ENCODE results near the gene PHKG2. TPM values are rescaled to one million over a fixed set of nuclear protein-coding genes. Genes with fewer than 3 reads are reported as not detected.

The PHKG2 gene
- 17.9 to 26.3 TPM (median 23.3 TPM) in 5 replicates for total RNA-seq (2022; extraction: Qiagen RNA extraction)

GRCh38 chr16:30747799-30748633 lies at the start of gene PHKG2:
Gene PHKG2 (plus strand): TSS chr16:30748425. CDS start chr16:30748821, 396 bp downstream.

GRCh38 chr16:30698816-30699614 lies 49.2 kb upstream of the PHKG2 start, which contains the start of gene SRCAP:
Gene SRCAP (plus strand): TSS chr16:30699171. CDS start chr16:30700825, 1,654 bp downstream.

GRCh38 chr16:30761928-30762902 lies 14.0 kb downstream of the PHKG2 start, which contains the start of the genes CFAP119 and RNF40:
Gene CFAP119 (minus strand): TSS chr16:30762062. CDS start chr16:30761748, 314 bp downstream.
Gene RNF40 (plus strand): TSS chr16:30762322. CDS start chr16:30762546, 224 bp downstream.

GRCh38 chr16:30786936-30787612 lies 38.8 kb downstream of the PHKG2 start, which contains the start of gene ZNF629:
Gene ZNF629 (minus strand): TSS chr16:30787205. CDS start chr16:30784482, 2,723 bp downstream.

Other genes with a start within 250 kb of the PHKG2 start
- 37.2 to 50.3 TPM (median 46.5 TPM) in 5 replicates for gene ZNF768, start 221.9 kb upstream of the PHKG2 start, total RNA-seq (2022; extraction: Qiagen RNA extraction)
- gene ZNF747, start 213.6 kb upstream of the PHKG2 start, total RNA-seq (2022; extraction: Qiagen RNA extraction), result 3.8 to 4.6 TPM (median 4.5 TPM) in 5 replicates
- 4.5 to 6.9 TPM (median 6.6 TPM) in 5 replicates for gene ZNF764, start 190.1 kb upstream of the PHKG2 start, total RNA-seq (2022; extraction: Qiagen RNA extraction)
- gene ZNF688, start 176.7 kb upstream of the PHKG2 start, total RNA-seq (2022; extraction: Qiagen RNA extraction), result 4.8 to 8.1 TPM (median 7.8 TPM) in 5 replicates
- gene ZNF785, start 162.7 kb upstream of the PHKG2 start, total RNA-seq (2022; extraction: Qiagen RNA extraction), result not detected in 5 replicates
- gene ZNF689, start 138.0 kb upstream of the PHKG2 start, total RNA-seq (2022; extraction: Qiagen RNA extraction), result 7.6 to 9.2 TPM (median 8.1 TPM) in 5 replicates
- 20.2 to 28.8 TPM (median 25.3 TPM) in 5 replicates for gene PRR14, start 97.5 kb upstream of the PHKG2 start, total RNA-seq (2022; extraction: Qiagen RNA extraction)
- gene FBRS, start 90.0 kb upstream of the PHKG2 start, total RNA-seq (2022; extraction: Qiagen RNA extraction), result 31.5 to 45.5 TPM (median 44.8 TPM) in 5 replicates
- 11.0 to 30.6 TPM (median 25.8 TPM) in 5 replicates for gene SRCAP, start 49.3 kb upstream of the PHKG2 start, total RNA-seq (2022; extraction: Qiagen RNA extraction)
- gene CFAP119, start 13.6 kb downstream of the PHKG2 start, total RNA-seq (2022; extraction: Qiagen RNA extraction), result 4.4 to 9.9 TPM (median 9.0 TPM) in 5 replicates
- 74.1 to 90.1 TPM (median 87.1 TPM) in 5 replicates for gene RNF40, start 13.9 kb downstream of the PHKG2 start, total RNA-seq (2022; extraction: Qiagen RNA extraction)
- gene ZNF629, start 38.8 kb downstream of the PHKG2 start, total RNA-seq (2022; extraction: Qiagen RNA extraction), result 15.1 to 17.9 TPM (median 16.2 TPM) in 5 replicates
- gene BCL7C, start 145.7 kb downstream of the PHKG2 start, total RNA-seq (2022; extraction: Qiagen RNA extraction), result 24.4 to 39.0 TPM (median 37.0 TPM) in 5 replicates
- gene CTF1, start 148.2 kb downstream of the PHKG2 start, total RNA-seq (2022; extraction: Qiagen RNA extraction), result 0.09 to 0.18 TPM (median 0.13 TPM) in 5 replicates
- 13.9 to 22.2 TPM (median 20.1 TPM) in 5 replicates for gene FBXL19, start 175.1 kb downstream of the PHKG2 start, total RNA-seq (2022; extraction: Qiagen RNA extraction)
- 10.1 to 17.2 TPM (median 14.7 TPM) in 5 replicates for gene ORAI3, start 200.6 kb downstream of the PHKG2 start, total RNA-seq (2022; extraction: Qiagen RNA extraction)
- gene SETD1A, start 209.3 kb downstream of the PHKG2 start, total RNA-seq (2022; extraction: Qiagen RNA extraction), result 16.0 to 22.1 TPM (median 21.3 TPM) in 5 replicates
- 13.0 to 16.0 TPM (median 15.0 TPM) in 5 replicates for gene HSD3B7, start 236.8 kb downstream of the PHKG2 start, total RNA-seq (2022; extraction: Qiagen RNA extraction)

Data from A549 treated with CORT108297 at 1 μM for 4 hours (cell line).